ENCODE results near the gene MICAL3. TPM values are rescaled to one million over a fixed set of nuclear protein-coding genes. Genes with fewer than 3 reads are reported as not detected.

The MICAL3 gene
- total RNA-seq, 1 experiment from 2014 or later, result 47.1 TPM

- intact Hi-C loops (cut with micrococcal nuclease; ENCODE audit: unreplicated experiment), result no loop called here
- DNase-seq (ENCODE audit: low read depth, low spot score), result no peak
- in situ Hi-C loops (cut with HindIII; ENCODE audit: low pct_unique_long_range_greater_than_20kb, low sequenced_read_pairs), result no loop called here
- POLR2A ChIA-PET, result interaction anchor here (0.5 kb wide), 1 partner anchor 16 kb away, joined by 8 read pairs; no protein-coding TSS in a partner anchor
- no peak overlapping the region for H3K4me3 ChIP-seq (ENCODE audit: low read depth in 2 of 2, low read length in 2 of 2)
- 0 out of 2 replicates have a peak, but pooled peaks cover 2% of the 10 kb centered on the region for H3K4me1 ChIP-seq (ENCODE audit: control insufficient read depth, insufficient read depth, low read length)
- H3K27me3 ChIP-seq (ENCODE audit: control insufficient read depth, insufficient read depth, low read length), result no peaks in the 10 kb centered on the region
- H3K27ac ChIP-seq (ENCODE audit: low read length), result no peak overlapping the region
- ATAC-seq, result no peak
- TF ChIP-seq SIN3A (IDR thresholded peaks at IDR 0.05; ENCODE audit: borderline replicate concordance, insufficient read depth, low read depth, low read length), result no peak
- TF ChIP-seq CTCF (IDR thresholded peaks at IDR 0.05), result no peak
- TF ChIP-seq POLR2AphosphoS5 (IDR thresholded peaks at IDR 0.05; ENCODE audit: low read depth, low read length), result no peak
- TF ChIP-seq TCF7L2 (IDR thresholded peaks at IDR 0.05; ENCODE audit: low read depth, low read length), result no peak
- TF ChIP-seq, protein P1, sequence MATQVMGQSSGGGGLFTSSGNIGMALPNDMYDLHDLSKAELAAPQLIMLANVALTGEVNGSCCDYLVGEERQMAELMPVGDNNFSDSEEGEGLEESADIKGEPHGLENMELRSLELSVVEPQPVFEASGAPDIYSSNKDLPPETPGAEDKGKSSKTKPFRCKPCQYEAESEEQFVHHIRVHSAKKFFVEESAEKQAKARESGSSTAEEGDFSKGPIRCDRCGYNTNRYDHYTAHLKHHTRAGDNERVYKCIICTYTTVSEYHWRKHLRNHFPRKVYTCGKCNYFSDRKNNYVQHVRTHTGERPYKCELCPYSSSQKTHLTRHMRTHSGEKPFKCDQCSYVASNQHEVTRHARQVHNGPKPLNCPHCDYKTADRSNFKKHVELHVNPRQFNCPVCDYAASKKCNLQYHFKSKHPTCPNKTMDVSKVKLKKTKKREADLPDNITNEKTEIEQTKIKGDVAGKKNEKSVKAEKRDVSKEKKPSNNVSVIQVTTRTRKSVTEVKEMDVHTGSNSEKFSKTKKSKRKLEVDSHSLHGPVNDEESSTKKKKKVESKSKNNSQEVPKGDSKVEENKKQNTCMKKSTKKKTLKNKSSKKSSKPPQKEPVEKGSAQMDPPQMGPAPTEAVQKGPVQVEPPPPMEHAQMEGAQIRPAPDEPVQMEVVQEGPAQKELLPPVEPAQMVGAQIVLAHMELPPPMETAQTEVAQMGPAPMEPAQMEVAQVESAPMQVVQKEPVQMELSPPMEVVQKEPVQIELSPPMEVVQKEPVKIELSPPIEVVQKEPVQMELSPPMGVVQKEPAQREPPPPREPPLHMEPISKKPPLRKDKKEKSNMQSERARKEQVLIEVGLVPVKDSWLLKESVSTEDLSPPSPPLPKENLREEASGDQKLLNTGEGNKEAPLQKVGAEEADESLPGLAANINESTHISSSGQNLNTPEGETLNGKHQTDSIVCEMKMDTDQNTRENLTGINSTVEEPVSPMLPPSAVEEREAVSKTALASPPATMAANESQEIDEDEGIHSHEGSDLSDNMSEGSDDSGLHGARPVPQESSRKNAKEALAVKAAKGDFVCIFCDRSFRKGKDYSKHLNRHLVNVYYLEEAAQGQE (IDR thresholded peaks at IDR 0.05; ENCODE audit: insufficient read depth in 1 of 2, low read depth in 2 of 2, low read length in 1 of 2), result no peak
- no TSS peak for BruUV-seq (replicated peaks)
- CTCF ChIA-PET, result no interaction called here
- H3K9me3 ChIP-seq (ENCODE audit: control insufficient read depth, insufficient read depth, low read depth, low read length), result no peaks in the 10 kb centered on the region
- no peaks in the 10 kb centered on the region for H3K36me3 ChIP-seq (ENCODE audit: control insufficient read depth, insufficient read depth, low read length)
Observed at GRCh38 chr22:17941471-17942406, 82.6 kb downstream of the MICAL3 start.

DNA sequence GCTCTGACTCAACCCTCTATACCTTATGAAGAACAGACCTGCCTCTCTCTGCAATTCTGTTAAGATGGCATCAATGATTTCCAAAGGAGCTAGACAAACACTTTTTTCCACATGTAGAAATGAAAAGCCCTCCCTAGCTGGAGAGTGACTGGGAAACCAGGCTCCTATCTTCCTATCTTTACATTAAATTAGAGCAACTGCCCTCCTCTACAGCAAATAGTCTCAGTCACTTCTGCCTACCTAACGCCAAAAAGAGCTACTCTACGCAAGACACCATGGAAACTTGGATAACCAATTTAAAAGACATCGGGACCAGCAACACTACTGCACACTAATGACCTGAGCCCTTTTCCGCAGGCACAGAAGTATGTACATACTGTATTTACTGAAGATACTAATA is 84.8 kb downstream of the MICAL3 start:
- Histone ChIP-seq H3K4me3 (ENCODE audit: low read depth in 2 of 2, low read length in 2 of 2) (no peak overlapping the region), H3K27me3 (ENCODE audit: control insufficient read depth, insufficient read depth, low read length) (no peaks in the 10 kb centered on the region), H3K4me1 (ENCODE audit: control insufficient read depth, insufficient read depth, low read length) (no peaks in the 10 kb centered on the region), H3K9me3 (ENCODE audit: control insufficient read depth, insufficient read depth, low read depth, low read length) (no peaks in the 10 kb centered on the region), H3K36me3 (ENCODE audit: control insufficient read depth, insufficient read depth, low read length) (no peaks in the 10 kb centered on the region), H3K27ac (ENCODE audit: low read length) (no peak overlapping the region)
- TF ChIP-seq POLR2AphosphoS5 (IDR thresholded peaks at IDR 0.05; ENCODE audit: low read depth, low read length) (no peak), CTCF (IDR thresholded peaks at IDR 0.05) (no peak), SIN3A (IDR thresholded peaks at IDR 0.05; ENCODE audit: borderline replicate concordance, insufficient read depth, low read depth, low read length) (no peak), TCF7L2 (IDR thresholded peaks at IDR 0.05; ENCODE audit: low read depth, low read length) (no peak)
- TF ChIP-seq, protein P1 (IDR thresholded peaks at IDR 0.05; ENCODE audit: insufficient read depth in 1 of 2, low read depth in 2 of 2, low read length in 1 of 2), result no peak
- no peak for DNase-seq (ENCODE audit: low read depth, low spot score)
- intact Hi-C loops (cut with micrococcal nuclease; ENCODE audit: unreplicated experiment), result no loop called here
- ChIA-PET CTCF (no interaction called here), POLR2A (no interaction called here)
- in situ Hi-C loops (cut with HindIII; ENCODE audit: low pct_unique_long_range_greater_than_20kb, low sequenced_read_pairs), result no loop called here
- ATAC-seq, result no peak
- no TSS peak for BruUV-seq (replicated peaks)

Data from Panc1 (cell line).